ENCODE results near the gene TCP11.

TCP11 gene

GRCh38 chr6:35092362-35093117, 48.6 kb downstream of the TCP11 start:
- no peak for DNase-seq (ENCODE audit: low spot score)

- DNase-seq (ENCODE audit: low spot score) = no peak
Measured at GRCh38 chr6:35091346-35092083, 49.6 kb downstream of the TCP11 start.

- DNase-seq (ENCODE audit: low spot score) = no peak
Measured at GRCh38 chr6:35090734-35091133, 50.4 kb downstream of the TCP11 start.

- DNase-seq (ENCODE audit: low spot score) = no peak
Measured at GRCh38 chr6:35089935-35090505, 51.1 kb downstream of the TCP11 start.

GRCh38 chr6:35089216-35089934, 51.8 kb downstream of the TCP11 start:
- DNase-seq (ENCODE audit: low spot score) = no peak

DNA sequence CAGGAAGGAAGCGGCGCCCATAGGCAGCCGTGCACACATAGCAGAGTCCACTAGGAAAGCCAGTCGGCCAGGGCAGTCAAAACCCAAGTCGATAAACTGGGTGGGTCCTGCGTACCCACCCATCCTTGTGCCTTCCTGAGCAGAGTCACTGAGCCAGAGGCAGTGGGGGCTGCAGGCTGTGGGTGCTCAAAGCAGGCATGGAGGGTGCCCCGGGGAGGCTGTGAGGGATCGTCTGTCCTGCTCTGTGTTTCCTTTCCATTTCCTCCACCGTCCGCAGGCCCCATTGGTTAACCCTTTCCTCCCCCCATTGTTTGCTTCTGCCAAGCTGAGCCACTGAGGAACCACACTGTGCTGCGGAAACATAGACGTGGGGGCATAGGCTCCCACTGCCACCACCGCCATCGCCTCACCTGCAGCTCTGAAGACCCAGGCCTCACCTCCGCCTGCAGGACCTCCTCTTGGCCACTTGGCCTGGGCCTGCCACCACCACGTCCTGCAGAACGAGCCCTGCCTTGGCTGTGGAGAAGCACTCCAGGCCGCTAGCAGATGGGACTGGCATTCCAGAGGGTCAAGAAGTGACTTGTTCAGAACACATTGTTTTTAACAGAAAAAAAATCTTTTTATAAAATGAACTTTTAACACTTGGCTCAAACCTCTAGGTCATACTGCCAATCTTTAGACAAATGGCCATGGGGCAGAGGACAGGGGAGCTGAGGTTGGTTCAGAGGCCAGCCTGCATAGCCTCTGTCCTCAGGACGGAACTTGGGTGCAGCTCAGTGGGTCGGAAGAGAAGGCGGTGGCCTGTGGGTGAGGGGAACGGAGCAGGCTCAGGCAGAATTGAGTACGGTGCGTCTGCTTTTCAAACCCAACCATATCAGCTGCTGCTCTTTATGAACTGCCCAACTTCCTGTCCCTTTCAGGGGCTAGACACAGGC, 52.6 kb downstream of the TCP11 start:
- DNase-seq (ENCODE audit: low spot score) = no peak

- DNase-seq (ENCODE audit: low spot score) = no peak
Measured at GRCh38 chr6:35087361-35088280, 53.5 kb downstream of the TCP11 start.

DNA sequence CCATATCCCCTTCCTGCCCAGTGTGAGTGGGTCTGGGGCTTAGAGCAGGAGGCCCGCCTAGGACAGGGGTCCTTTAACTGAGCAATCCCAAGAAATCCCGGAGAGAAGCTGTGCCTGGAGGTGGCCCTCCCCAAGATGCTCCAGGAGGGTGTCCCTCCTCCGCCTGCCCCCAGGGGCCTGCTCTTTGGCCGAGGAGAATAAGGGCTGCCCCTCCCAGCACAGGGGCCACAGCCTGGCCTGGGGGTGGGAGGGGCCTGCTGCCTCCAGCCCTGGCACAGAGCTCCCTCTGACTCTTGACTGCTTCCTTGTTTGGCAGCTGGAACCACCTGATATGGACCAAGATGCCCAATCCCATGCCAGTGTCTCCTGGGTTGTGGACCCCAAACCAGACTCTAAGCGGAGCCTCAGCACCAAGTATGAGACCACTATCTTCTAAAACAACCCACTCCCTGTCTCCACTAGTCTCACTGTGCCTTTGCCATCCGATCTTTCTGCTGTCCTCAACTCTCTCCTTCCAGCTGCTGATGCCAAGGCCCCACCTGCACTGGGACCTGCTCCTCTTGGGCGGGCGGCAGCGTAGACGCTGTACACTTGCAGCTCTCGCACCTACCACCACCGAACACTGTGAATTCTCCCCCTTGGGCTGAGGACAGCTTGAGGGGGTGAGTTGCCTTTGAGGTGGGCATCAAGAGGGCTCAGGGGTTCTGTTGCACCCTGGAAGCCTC, 54.3 kb downstream of the TCP11 start:
- no peak for DNase-seq (ENCODE audit: low spot score)

DNA sequence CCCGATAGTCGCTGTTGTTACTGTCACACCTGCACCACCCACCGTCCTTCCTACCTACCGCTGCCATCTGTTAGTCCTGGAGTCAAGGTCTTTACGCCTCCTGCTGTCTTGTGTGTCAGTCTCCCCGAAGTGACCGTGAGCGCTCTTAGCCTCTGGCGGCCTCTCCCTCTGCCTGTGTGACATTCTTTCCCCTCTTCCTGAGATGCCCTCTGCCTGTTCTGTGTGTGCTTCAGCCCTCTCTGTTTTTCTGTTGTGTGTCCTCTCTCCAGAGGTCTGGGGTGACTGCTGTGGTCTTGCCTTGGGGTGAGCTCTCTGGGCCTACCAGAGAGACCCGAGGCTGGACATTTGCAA, 54.9 kb downstream of the TCP11 start:
- no peak for DNase-seq (ENCODE audit: low spot score)

- no peak for DNase-seq (ENCODE audit: low spot score)
Measured at GRCh38 chr6:35085359-35086281, 55.5 kb downstream of the TCP11 start.

DNA sequence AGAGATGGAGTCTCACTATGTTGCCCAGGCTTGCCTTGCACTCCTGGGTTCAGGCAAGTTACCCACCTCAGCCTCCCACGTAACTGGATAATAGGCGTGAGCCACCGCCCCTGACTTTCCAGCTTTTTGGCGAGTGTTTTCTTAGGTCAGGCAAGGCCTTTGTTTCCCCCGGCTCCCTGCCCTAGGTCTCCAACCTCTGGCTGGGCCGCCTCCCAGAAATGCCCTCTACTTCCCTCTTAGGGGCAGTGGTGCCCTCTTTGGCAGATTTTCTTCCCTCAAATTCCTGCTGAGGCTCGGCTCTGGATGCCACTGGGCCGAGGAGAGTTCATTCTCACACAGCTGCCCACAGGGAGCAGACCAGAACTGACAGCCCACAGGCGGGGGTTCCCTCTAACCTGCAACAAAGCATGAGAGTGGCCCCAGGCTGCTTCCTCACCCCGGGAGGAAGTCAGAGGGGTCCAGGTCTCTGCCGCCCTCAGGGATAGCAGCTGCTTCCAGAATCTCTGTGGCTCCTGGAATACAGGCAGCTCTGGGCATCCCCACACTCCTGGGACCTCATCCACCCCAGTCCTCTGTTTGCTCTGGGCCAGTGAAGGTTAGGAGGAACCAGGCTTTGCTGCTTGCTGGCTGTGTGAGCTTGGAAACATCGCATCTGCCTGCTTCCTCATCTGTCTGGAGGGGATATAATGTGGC, 56.5 kb downstream of the TCP11 start:
- DNase-seq (ENCODE audit: low spot score) = no peak

DNA sequence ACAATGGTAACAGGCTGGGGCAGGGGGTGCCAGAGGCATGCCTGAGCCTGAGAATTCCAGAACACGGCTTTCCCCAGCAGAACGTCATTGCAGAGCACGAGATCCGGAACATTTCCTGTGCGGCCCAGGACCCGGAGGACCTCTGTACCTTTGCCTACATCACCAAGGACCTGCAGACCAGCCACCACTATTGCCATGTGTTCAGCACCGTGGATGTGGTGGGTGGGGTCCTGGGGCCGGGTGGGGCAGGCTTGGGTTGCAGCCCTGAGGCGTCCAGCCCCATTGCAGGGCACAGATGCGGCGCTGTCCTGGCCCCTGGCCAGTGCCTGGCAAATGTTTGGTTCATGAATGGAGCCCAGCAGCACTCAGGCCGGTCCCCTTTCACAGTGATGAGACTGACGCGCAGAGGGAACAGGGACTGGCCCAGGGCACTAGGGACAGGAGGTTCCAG, 57.1 kb downstream of the TCP11 start:
- DNase-seq (ENCODE audit: low spot score) = no peak

DNA sequence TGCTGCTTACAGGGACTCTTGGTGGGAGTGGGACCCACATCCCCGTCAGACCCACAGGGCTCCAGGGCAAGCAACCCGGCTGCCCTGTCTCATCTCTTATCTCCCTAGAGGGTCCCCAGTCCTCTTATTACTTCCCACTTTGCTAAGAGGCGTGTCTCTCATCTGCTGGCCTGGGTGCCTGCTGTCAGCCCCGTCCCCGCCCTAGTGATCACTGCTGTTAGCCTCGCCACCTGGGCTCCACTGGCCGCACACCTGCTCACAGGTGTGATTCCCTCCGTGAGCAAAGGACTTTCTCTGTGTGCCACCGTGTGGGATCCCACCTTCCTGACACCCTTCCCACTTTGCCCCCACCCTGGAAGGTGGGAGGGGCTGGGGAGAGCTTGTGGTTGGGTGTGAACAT, 57.6 kb downstream of the TCP11 start:
- DNase-seq (ENCODE audit: low spot score) = no peak

GRCh38 chr6:35082733-35083403, 58.3 kb downstream of the TCP11 start:
- DNase-seq (ENCODE audit: low spot score) = no peak

- DNase-seq (ENCODE audit: low spot score) = no peak
Measured at GRCh38 chr6:35082046-35082732, 59.0 kb downstream of the TCP11 start.

DNA sequence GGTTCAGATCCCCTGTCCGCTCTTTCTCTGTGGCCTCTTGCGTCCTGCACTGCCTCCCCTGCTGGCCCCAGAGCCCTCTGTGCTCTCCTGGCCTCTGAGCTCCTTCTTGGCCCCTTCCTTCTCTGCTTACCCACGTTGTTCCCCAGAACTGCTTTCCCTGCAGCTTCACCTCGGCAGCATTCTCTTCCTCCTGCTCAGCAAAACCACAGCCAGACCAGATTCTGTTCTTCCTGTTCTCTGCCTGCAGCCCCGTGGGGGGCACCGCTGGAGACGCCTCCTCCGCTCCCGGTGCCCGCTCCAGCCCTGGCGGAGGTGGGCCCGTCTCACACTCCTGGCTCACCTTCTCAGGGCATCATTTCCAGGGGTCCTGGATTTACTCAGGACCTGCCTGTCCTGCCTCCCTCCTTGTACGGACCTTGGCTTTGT, 59.7 kb downstream of the TCP11 start:
- no peak for DNase-seq (ENCODE audit: low spot score)

Data from SW480 (cell line).